Neural progenitor cell (in vitro differentiated cells): Measurements from ENCODE around the gene CYP8B1. TPM values are rescaled to one million over a fixed set of nuclear protein-coding genes. Genes with fewer than 3 reads are reported as not detected.

ENCODE experiments used
- DNase-seq: peaks from one replicate; pipeline ENCODE4 v3.0.0-alpha.2; 2016; ENCODE audit warnings: low spot score
- H2AFZ ChIP-seq: fragments of 200-600 bp; sonication (generic); replicated peaks from 2 replicates; pipeline ENCODE4 v1.6.1; 2016; ENCODE audit warnings: antibody characterized with exemption
- H3F3A ChIP-seq: fragments of 200-600 bp; sonication (generic); 2 replicates; pipeline ENCODE4 v1.6.1; 2016; ENCODE audit warnings: antibody characterized with exemption, low read depth
- H3K27ac ChIP-seq: fragments of 200-600 bp; sonication (generic); 2 replicates; pipeline ENCODE4 v1.5.1; 2016; ENCODE audit warnings: mild to moderate bottlenecking
- H3K27me3 ChIP-seq: fragments of 200-600 bp; sonication (generic); 2 replicates; pipeline ENCODE4 v1.6.1; 2016; ENCODE audit warnings: mild to moderate bottlenecking, moderate library complexity
- H3K36me3 ChIP-seq: fragments of 200-600 bp; sonication (generic); 2 replicates; pipeline ENCODE4 v1.5.1; 2016
- H3K4me1 ChIP-seq: fragments of 200-600 bp; sonication (generic); 2 replicates; pipeline ENCODE4 v1.6.1; 2016; ENCODE audit warnings: mixed run types
- H3K4me2 ChIP-seq: fragments of 200-600 bp; sonication (generic); 2 replicates; pipeline ENCODE4 v1.6.1; 2016
- H3K4me3 ChIP-seq: fragments of 200-600 bp; sonication (generic); 2 replicates; pipeline ENCODE4 v1.5.1; 2016
- H3K79me2 ChIP-seq: fragments of 200-600 bp; sonication (generic); 2 replicates; pipeline ENCODE4 v1.6.1; 2016; ENCODE audit warnings: low read depth
- H3K9ac ChIP-seq: fragments of 200-600 bp; sonication (generic); 2 replicates; pipeline ENCODE4 v1.6.1; 2016
- H3K9me3 ChIP-seq: fragments of 200-600 bp; sonication (generic); 2 replicates; pipeline ENCODE4 v1.5.1; 2016; ENCODE audit warnings: low read depth
- H4K20me1 ChIP-seq: fragments of 200-600 bp; sonication (generic); 2 replicates; pipeline ENCODE4 v1.6.1; 2016; ENCODE audit warnings: low read depth
- H3K27ac Mint-ChIP-seq: 3 replicates; pipeline ENCODE4 v1.8.0; 2021; ENCODE audit warnings: mixed read lengths
- H3K27me3 Mint-ChIP-seq: 2 replicates; pipeline ENCODE4 v1.8.0; 2022; ENCODE audit warnings: low read depth, mild to moderate bottlenecking, inconsistent platforms, moderate library complexity, mixed read lengths; ENCODE audit not compliant: insufficient read depth
- H3K36me3 Mint-ChIP-seq: 3 replicates; pipeline ENCODE4 v1.8.0; 2021; ENCODE audit warnings: mixed read lengths
- H3K4me1 Mint-ChIP-seq: 3 replicates; pipeline ENCODE4 v1.8.0; 2021; ENCODE audit warnings: mixed read lengths
- H3K4me3 Mint-ChIP-seq: 3 replicates; pipeline ENCODE4 v1.8.0; 2021; ENCODE audit warnings: mild to moderate bottlenecking, moderate library complexity, mixed read lengths
- H3K9me3 Mint-ChIP-seq: 3 replicates; pipeline ENCODE4 v1.8.0; 2020; ENCODE audit warnings: mixed read lengths
- EZH2 ChIP-seq: fragments of 200-600 bp; sonication (generic); IDR thresholded peaks from 2 replicates; pipeline ENCODE4 v1.6.1; 2017; ENCODE audit warnings: antibody characterized with exemption, mild to moderate bottlenecking, moderate library complexity
- EZH2phosphoT487 ChIP-seq: fragments of 200-600 bp; sonication (generic); IDR thresholded peaks from 2 replicates; pipeline ENCODE4 v1.6.1; 2017; ENCODE audit warnings: antibody characterized with exemption
- total RNA-seq: library from RNA; depleted of rRNA; stranded (reverse); fragments of >200 nt; gene quantifications from 2 replicates; pipeline ENCODE4 v1.2.3, GENCODE V29; 2015; ENCODE audit warnings: low replicate concordance
- TF ChIP-seq, protein P1 (sequence below): fragments of 200-600 bp; sonication (generic); IDR thresholded peaks from 2 replicates; pipeline ENCODE4 v1.5.1; 2017; ENCODE audit warnings: antibody characterized with exemption, mild to moderate bottlenecking

Gene CYP8B1
- total RNA-seq, 1 donor from 2014 or later = not detected

DNA sequence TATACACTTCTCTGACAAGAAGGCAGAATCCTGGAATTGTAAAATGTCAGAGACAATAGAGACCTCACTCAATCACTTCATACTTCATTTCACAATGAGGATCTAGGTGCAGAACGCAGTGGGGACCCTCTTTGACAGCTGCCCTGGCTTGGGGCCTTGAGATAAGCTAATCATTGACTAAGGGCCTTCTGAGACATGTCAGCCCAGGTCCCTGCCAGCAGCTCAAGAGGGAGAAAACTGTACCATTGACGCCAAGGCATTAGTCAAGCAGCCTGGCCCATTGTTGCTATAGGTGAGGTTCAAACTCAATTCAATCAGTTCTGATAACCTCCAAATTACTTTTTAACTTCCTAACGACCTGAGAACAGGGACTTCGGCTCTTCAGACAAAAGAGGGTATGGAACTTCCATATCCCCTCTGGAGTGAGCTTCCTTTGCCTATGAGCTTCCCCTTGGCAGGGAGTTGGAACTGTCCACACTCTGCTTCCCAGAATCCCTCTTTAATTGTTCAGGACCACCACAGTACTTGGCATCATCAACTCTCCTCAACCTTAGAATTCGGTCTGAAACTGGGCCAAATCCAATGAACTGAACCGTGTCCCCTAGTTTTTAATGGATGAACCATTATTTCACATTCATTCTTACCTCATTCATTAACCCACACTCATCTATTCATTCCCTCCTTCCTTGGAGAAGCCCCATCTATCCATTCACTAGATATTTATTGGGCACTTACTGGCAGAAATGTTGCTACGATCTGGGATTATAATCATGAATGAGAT lies 1.5 kb upstream of the CYP8B1 start:
- Mint-ChIP-seq H3K36me3 (no peaks in the 10 kb centered on the region), H3K4me3 (no peak overlapping the region), H3K4me1 (peaks cover 8% of the 10 kb centered on the region), H3K27ac (no peak overlapping the region), H3K27me3 (peaks cover 10% of the 10 kb centered on the region), H3K9me3 (no peaks in the 10 kb centered on the region)
- H3F3A ChIP-seq = no peaks in the 10 kb centered on the region
- H2AFZ ChIP-seq = no peak overlapping the region
- no peaks in the 10 kb centered on the region for H3K9me3 ChIP-seq
- no peaks in the 10 kb centered on the region for H4K20me1 ChIP-seq
- TF ChIP-seq EZH2 (no peak), EZH2phosphoT487 (no peak)
- TF ChIP-seq, protein P1, sequence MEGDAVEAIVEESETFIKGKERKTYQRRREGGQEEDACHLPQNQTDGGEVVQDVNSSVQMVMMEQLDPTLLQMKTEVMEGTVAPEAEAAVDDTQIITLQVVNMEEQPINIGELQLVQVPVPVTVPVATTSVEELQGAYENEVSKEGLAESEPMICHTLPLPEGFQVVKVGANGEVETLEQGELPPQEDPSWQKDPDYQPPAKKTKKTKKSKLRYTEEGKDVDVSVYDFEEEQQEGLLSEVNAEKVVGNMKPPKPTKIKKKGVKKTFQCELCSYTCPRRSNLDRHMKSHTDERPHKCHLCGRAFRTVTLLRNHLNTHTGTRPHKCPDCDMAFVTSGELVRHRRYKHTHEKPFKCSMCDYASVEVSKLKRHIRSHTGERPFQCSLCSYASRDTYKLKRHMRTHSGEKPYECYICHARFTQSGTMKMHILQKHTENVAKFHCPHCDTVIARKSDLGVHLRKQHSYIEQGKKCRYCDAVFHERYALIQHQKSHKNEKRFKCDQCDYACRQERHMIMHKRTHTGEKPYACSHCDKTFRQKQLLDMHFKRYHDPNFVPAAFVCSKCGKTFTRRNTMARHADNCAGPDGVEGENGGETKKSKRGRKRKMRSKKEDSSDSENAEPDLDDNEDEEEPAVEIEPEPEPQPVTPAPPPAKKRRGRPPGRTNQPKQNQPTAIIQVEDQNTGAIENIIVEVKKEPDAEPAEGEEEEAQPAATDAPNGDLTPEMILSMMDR = no peak
- DNase-seq = no peak
- H3K27ac ChIP-seq = no peak overlapping the region
- no peaks in the 10 kb centered on the region for H3K4me1 ChIP-seq
- H3K27me3 ChIP-seq = peaks cover 4% of the 10 kb centered on the region
- no peak overlapping the region for H3K4me3 ChIP-seq
- H3K79me2 ChIP-seq = no peaks in the 10 kb centered on the region
- H3K4me2 ChIP-seq = no peak overlapping the region
- no peak overlapping the region for H3K9ac ChIP-seq
- H3K36me3 ChIP-seq = no peaks in the 10 kb centered on the region

DNA sequence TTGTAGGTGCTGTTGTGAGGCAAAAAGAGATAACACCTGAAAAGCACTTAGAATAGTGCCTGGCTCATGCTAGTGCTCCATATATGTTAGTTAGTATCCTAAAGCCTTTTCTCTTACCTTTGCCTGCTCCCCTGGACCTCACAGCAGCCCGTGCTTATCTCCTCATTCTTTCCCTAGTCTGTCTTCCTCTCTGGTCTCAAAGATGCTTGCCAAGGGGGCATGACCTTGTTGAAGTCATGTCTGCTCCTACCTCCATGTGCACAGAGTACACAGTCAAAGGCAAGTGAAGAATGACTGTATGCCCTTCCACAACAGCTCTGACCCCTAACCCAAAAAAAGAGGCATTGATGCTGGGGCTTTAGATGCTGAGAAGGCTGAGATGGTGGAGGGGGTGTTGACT lies 722 bp upstream of the CYP8B1 start:
- Histone ChIP-seq H3K9me3 (no peaks in the 10 kb centered on the region), H2AFZ (no peak overlapping the region), H3K27ac (no peak overlapping the region), H3K36me3 (no peaks in the 10 kb centered on the region), H3K79me2 (no peaks in the 10 kb centered on the region), H4K20me1 (no peaks in the 10 kb centered on the region), H3K4me2 (no peak overlapping the region), H3K9ac (no peak overlapping the region), H3F3A (no peaks in the 10 kb centered on the region), H3K27me3 (no peaks in the 10 kb centered on the region), H3K4me1 (no peaks in the 10 kb centered on the region), H3K4me3 (no peak overlapping the region)
- DNase-seq = no peak
- Mint-ChIP-seq H3K27me3 (peaks cover 9% of the 10 kb centered on the region), H3K9me3 (no peaks in the 10 kb centered on the region), H3K36me3 (no peaks in the 10 kb centered on the region), H3K4me1 (peaks cover 7% of the 10 kb centered on the region), H3K27ac (no peak overlapping the region), H3K4me3 (no peak overlapping the region)
- TF ChIP-seq EZH2phosphoT487 (no peak), EZH2 (no peak)
- TF ChIP-seq, protein P1 = no peak

GRCh38 chr3:42874749-42875148 lies 930 bp downstream of the CYP8B1 start:
- Histone ChIP-seq H2AFZ (no peak overlapping the region), H3K27me3 (no peaks in the 10 kb centered on the region), H3K79me2 (no peaks in the 10 kb centered on the region), H3K9me3 (no peaks in the 10 kb centered on the region), H3K9ac (no peak overlapping the region), H3K27ac (no peak overlapping the region), H3K36me3 (no peaks in the 10 kb centered on the region), H3K4me3 (no peak overlapping the region), H3K4me1 (no peaks in the 10 kb centered on the region), H3K4me2 (no peak overlapping the region), H4K20me1 (no peaks in the 10 kb centered on the region), H3F3A (no peaks in the 10 kb centered on the region)
- no peaks in the 10 kb centered on the region for H3K36me3 Mint-ChIP-seq
- H3K4me1 Mint-ChIP-seq = no peaks in the 10 kb centered on the region
- peaks cover 6% of the 10 kb centered on the region for H3K27me3 Mint-ChIP-seq
- H3K4me3 Mint-ChIP-seq = no peak overlapping the region
- DNase-seq = no peak
- no peaks in the 10 kb centered on the region for H3K9me3 Mint-ChIP-seq
- TF ChIP-seq EZH2 (no peak), EZH2phosphoT487 (no peak)
- TF ChIP-seq, protein P1 = no peak
- no peak overlapping the region for H3K27ac Mint-ChIP-seq
